HFF-Myc (cell line): ENCODE measurements around the gene ATAT1.

Source experiments
- DNase-seq: peaks from one replicate; pipeline ENCODE4 v3.0.0-alpha.2; 2011; ENCODE audit warnings: low read depth; ENCODE audit errors: extremely low read depth
- H3K4me3 ChIP-seq: replicated peaks from 2 replicates; pipeline ENCODE4 v1.5.1; 2011; ENCODE audit warnings: low read depth, mild to moderate bottlenecking, control low read depth, low read length
- CTCF ChIP-seq: IDR thresholded peaks from 2 replicates; pipeline ENCODE4 v1.5.1; 2012; ENCODE audit warnings: mild to moderate bottlenecking, low read depth, low read length, control low read depth; ENCODE audit errors: missing control alignments

Gene ATAT1

GRCh38 chr6:30603961-30604360, 22.7 kb upstream of the ATAT1 start:
- H3K4me3 ChIP-seq, result no peak overlapping the region
- no peak for TF ChIP-seq CTCF
- DNase-seq, result no peak

GRCh38 chr6:30610065-30610464, 16.6 kb upstream of the ATAT1 start:
- no peak overlapping the region for H3K4me3 ChIP-seq
- DNase-seq, result no peak
- TF ChIP-seq CTCF, result no peak

- no peak for DNase-seq
- TF ChIP-seq CTCF, result no peak
- H3K4me3 ChIP-seq, result no peak overlapping the region
Observed at GRCh38 chr6:30611150-30611855, 15.4 kb upstream of the ATAT1 start.

GRCh38 chr6:30611856-30612194, 14.8 kb upstream of the ATAT1 start:
- no peak overlapping the region for H3K4me3 ChIP-seq
- TF ChIP-seq CTCF, result no peak
- no peak for DNase-seq

- no peak for DNase-seq
- TF ChIP-seq CTCF, result peak; percentile 21
- H3K4me3 ChIP-seq, result no peak overlapping the region
Observed at GRCh38 chr6:30612213-30612612, 14.5 kb upstream of the ATAT1 start.

GRCh38 chr6:30612687-30613248, 13.9 kb upstream of the ATAT1 start:
- no peak for TF ChIP-seq CTCF
- DNase-seq, result no peak
- no peak overlapping the region for H3K4me3 ChIP-seq
